Gastroesophageal sphincter (tissue), 3 donors: ENCODE measurements around the gene ACTRT3.

Experiments
- CTCF ChIP-seq, 4 experiments: fragments of 200-600 bp in 2 of 4; fragments of 450-650 bp in 2 of 4; sonication (generic) in 1 of 4; IDR thresholded peaks; one replicate each; pipeline ENCODE4 v1.5.1; 2017 to 2019; ENCODE audit warnings: antibody characterized with exemption in 4 of 4, mild to moderate bottlenecking in 2 of 4, moderate library complexity in 2 of 4
- POLR2A ChIP-seq, 2 donors: fragments of 450-650 bp; IDR thresholded peaks; one replicate each; pipeline ENCODE4 v1.6.1; 2017; ENCODE audit warnings: antibody characterized with exemption in 2 of 2, mild to moderate bottlenecking in 2 of 2, moderate library complexity in 1 of 2

GRCh38 chr3:169760479-169760878 is 8.9 kb downstream of the ACTRT3 start:
- no peak for TF ChIP-seq CTCF (IDR thresholded peaks at IDR 0.05)
- no peak for TF ChIP-seq POLR2A (IDR thresholded peaks at IDR 0.05)
